HG03135 (cell line): ENCODE results near the gene CALHM5.

ENCODE experiments used
- ATAC-seq: cut with Tn5 transposase; IDR thresholded peaks from one replicate; pipeline ENCODE4 v1.9.1; 2021; ENCODE audit warnings: mild to moderate bottlenecking, moderate library complexity; ENCODE audit not compliant: unreplicated experiment

The CALHM5 gene

DNA sequence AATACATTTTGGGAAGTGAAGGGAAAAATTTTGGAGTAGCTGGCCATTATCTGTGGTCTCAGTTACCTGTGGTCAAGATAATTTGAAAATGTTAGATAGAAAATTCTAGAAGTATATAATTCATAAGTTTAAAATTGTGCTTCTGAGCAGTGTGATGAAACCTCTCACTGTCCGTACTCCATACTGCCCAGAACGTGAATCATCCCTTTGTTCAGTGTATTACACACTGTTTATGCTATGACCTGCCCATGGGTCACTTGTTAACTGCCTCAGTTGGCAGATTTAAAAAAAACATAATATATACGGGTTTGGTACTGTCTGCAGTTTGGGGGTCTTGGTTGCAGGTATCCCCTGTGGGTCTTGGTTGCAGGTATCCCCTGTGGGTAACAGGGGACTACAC, 4.1 kb upstream of the CALHM5 start:
- no peak for ATAC-seq

- no peak for ATAC-seq
Observed at GRCh38 chr6:116508527-116508926, 2.9 kb upstream of the CALHM5 start.

GRCh38 chr6:116512111-116512559, 696 bp downstream of the CALHM5 start:
- peak; percentile 67 for ATAC-seq

- no peak for ATAC-seq
Observed at GRCh38 chr6:116512734-116513133, 1.3 kb downstream of the CALHM5 start.

GRCh38 chr6:116513224-116513875, 1.9 kb downstream of the CALHM5 start:
- no peak for ATAC-seq

DNA sequence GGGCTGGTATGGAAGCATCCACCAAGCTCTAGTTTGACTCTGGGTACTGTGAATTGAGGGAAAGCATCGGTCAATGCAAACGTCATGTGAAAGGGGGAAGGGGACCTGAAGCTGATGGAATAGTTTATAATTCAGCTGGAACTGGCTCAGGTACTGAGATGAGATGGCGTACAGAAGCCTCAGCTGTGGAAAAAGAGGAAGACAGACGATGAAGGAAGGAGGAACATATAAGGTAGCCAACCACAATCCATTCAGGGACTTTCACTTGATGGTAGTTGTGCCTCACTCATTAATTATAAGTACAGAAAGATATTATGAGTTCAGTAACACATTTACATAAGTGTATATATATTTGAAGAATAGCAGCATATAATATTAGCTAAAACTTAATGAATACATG, 2.7 kb downstream of the CALHM5 start:
- ATAC-seq = no peak

GRCh38 chr6:116515141-116515540, 3.7 kb downstream of the CALHM5 start:
- ATAC-seq = no peak

GRCh38 chr6:116518621-116519368, 7.4 kb downstream of the CALHM5 start:
- ATAC-seq = no peak

GRCh38 chr6:116522896-116523295, 11.5 kb downstream of the CALHM5 start:
- no peak for ATAC-seq

GRCh38 chr6:116524236-116524635, 12.8 kb downstream of the CALHM5 start:
- no peak for ATAC-seq

DNA sequence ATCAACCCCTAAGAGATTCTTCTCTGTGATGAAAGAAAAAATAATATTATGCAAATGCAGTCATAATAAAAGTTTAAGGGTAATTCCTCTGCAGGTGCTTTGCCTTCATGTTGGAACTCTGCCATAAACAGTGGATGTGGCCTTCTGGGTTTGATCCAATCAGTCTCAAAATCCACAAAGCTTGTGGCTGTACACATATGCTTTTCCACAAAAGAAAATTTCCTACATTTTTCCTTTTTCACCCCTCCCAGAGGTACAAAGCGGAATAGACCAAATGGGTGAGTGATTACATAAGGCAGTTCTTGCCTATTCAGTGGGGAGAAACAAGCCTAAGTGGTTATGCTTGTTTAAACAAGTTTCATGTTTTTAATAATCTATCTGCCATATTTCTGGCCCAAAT, 16.7 kb downstream of the CALHM5 start:
- no peak for ATAC-seq

DNA sequence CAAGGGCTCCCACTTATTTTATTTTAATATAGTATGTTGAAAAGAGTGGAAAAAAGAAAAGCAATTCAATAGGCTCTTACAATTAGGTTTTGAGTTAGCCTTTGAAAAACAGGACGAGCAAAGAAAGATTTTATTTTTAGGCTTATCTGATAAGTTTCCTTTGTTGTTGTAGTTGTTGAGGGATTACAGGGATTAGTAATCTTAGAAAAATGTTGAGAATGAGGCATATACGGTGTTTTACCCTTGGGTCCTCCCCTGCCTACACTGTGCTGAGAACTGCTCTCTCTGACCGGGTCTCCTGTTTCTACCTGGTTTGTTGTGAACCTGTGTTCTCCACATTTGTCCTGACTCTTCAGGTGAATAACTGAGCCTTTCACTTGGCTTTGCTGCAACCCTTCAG, 17.3 kb downstream of the CALHM5 start:
- no peak for ATAC-seq

DNA sequence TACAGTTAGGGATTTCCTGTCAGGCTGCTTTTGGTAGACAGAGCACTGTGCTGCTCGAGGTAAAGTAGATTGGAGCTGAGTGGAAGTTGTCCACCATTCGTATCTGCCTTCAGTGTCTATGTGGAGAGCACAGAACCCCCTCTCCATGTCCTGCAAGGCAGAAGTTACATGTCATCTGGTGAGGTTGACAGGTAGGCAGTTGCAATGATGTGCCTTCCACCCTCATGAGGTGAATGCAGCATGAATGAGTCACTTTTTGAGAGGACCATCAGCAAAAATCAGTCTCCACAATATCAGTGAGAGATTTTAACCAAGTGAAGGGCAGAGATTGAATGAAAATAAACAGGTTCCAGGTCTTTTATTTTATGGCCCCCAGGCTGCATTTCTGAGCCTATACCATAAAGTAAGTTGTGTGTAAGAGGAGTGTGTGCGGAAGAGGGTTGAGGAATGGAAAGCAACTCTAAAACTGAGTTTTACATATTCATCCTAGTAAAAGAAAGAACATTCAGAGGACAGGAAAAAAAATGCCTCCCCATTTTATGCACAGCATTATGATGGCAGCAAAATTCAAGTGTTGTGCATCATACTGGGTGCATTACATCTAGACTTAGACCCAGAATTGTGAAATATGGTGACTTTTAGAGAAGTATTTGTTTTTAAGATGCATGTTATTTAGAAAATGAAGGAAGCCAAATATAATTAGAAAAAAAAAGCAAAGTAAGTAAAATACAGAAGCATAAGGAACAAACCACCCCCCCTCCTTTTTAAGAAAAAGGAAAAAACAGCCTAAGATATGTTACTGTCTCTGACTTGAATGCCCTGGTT, 18.2 kb downstream of the CALHM5 start:
- no peak for ATAC-seq

GRCh38 chr6:116530436-116530835, 19.0 kb downstream of the CALHM5 start:
- ATAC-seq = no peak

GRCh38 chr6:116531675-116532570, 20.5 kb downstream of the CALHM5 start:
- peak; percentile 74 for ATAC-seq

DNA sequence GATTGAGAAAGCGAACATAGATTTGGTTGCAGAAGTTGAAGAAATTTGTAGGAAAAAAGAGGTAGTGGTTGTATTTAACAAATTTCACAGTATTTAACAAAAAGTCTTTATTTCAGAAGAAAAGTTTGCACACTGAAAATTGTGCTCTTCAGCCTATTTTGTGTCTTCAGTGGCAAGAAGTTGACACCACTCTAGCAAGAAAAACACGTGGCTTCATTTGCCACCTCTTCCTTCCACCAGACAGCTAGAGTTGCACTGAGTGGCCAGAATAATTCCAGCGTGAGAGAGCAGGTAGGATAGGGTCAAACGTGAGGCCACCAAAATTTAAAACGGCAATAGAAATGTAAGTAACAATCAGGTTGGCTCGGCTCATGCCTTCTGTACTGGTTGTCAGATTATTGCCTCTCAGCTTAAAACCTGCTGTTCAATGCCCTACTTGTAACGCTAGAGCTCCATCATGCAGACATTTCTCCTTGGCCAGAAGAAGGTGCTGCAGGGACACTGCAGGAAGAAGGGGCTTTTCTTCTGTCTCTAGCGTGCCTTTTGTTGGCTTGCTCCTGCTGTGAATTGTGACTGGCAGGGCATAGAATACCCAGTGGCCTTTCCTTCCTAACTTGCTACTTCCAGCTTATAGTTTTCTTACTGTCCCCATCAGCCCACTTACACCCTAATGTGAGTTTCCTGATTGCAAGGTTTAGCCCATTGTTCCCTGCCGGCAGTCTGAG, 22.0 kb downstream of the CALHM5 start:
- ATAC-seq = no peak

- ATAC-seq = no peak
Observed at GRCh38 chr6:116535109-116535508, 23.7 kb downstream of the CALHM5 start.

- no peak for ATAC-seq
Observed at GRCh38 chr6:116536216-116536621, 24.8 kb downstream of the CALHM5 start.

DNA sequence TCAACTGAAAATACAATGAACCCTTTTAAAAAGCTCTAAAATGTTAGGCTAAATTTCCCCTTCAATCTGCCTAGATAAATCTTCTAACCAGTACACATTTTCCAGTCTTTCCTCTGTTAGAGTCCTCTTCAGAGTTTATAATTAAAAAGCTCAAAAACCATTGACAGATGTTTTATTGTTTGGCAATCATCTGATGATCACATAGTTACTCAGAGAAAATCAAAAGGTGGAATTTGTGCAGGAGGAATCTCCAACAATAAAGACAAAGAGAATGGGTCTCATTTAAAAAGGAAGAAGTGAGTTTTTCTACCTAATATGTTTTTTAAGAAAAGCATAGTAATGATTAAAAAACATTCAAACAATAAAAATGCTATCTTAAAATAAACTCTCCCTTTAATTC, 31.0 kb downstream of the CALHM5 start:
- ATAC-seq = no peak

DNA sequence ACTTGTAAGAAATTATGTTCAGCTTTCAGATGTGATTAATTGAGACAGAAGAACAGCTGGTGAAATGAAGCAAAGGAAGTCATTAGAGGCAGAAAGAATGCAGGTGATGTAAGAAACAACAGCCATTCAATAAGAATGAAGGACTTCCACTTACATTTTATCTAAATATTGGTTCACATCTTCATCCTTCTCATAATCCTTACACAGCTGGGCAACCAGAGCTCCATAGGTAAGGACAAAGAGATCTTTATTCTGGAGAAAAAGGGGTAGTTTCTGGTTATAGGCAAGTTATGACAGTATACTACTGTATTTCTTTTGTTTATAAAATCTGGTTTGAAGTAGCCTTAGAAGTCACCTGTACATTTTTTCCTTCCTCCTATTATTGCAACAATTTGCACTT, 31.7 kb downstream of the CALHM5 start:
- no peak for ATAC-seq
